ENCODE data around the gene GHR.
"Not testable (repeated sequence)": the region's sequence is repeated elsewhere in the genome, so short reads cannot be mapped to it uniquely, and the experiment has no call there.

Gene GHR

DNA sequence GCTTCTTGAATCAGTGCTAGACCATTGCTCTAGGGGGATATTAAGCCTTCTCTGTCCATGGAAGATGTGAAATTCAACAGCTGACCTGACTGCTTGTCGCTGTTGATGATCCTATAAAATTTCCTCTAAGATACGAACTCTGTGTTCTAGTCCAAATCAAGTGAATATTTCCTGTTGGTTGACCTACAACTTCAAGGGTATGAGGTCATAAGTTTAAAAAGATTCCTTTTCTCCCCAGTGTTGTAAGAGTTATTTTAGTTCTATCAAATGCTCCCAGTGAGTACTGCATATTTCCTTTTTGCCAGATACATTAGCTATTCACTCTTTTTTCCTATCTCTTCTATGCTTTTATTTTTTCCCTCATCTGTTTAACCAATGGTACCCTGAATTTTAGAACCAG is 230.5 kb downstream of the GHR start:
- no peak for DNase-seq

DNA sequence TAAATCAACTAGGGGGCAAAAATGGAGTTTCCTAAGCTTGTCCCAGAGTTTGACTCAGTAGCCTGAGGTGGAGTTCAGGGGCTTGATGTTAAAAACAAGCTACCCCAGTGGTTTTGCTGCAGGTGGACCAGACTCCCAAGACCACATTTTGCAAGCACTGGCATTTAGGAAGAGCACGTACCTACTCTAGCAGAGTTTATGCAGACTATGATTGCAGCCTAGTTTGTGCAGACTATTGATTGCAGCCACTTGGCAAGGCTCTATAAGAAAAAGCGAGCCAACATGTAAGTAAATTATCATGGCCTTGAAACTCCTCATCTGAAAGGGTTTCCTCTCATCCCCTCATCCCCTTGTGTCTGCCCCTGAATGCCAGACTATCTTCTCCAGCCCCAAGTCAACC is 231.4 kb downstream of the GHR start:
- DNase-seq, result no peak

DNA sequence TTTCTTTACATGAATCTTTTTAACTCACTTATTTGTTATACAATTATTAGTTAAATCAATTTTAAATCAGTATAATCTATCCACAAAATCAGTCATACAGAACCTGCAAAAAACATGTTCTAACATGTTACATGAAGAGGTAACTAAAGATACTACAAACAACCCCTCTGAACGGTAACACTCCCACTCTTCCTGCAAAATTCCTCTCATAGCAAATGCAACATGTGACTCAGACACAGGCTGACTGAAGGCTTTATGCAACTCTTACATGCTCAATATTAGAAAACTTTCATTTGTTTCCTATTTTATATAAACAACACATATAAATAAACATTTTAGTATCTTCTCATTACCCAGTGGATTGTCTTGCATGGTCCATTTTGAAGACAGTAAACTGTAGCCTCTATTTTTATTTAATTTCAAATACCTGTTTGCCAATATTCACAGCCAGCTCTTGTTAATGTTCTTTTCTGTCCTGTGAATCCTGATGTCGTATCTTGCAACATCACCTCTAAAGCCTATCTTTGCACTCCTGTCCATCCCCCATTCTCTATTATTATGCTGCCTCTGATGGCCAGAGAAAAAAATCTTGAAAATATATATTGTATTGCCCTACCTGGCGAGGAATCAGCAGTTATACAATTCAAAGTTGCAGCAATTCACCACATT is 232.9 kb downstream of the GHR start:
- DNase-seq, result no peak

DNA sequence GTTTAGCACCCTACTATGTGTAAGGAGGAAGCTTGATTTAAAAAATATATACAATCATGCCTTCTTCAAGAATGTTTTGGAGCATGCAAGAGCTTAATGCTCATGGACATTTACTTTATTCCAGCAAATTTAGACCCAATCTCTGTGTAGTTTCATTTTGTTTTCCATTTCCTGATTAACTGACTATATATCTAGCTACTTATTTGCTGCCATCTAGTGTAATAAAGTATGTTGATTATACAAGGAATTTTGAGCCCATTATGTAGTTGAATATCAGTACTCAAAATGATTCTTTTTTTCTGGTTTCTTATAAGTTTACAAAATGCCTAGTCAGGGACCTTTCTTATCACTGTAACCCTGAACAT is 233.4 kb downstream of the GHR start:
- no peak for DNase-seq

DNA sequence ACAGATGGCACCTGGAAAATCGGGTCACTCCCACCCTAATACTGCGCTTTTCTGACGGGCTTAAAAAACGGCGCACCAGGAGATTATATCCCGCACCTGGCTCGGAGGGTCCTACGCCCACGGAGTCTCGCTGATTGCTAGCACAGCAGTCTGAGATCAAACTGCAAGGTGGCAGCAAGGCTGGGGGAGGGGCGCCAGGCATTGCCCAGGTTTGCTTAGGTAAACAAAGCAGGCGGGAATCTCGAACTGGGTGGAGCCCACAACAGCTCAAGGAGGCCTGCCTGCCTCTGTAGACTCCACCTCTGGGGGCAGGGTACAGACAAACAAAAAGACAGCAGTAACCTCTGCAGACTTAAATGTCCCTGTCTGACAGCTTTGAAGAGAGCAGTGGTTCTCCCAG is 236.6 kb downstream of the GHR start:
- DNase-seq, result not testable (repeated sequence)

DNA sequence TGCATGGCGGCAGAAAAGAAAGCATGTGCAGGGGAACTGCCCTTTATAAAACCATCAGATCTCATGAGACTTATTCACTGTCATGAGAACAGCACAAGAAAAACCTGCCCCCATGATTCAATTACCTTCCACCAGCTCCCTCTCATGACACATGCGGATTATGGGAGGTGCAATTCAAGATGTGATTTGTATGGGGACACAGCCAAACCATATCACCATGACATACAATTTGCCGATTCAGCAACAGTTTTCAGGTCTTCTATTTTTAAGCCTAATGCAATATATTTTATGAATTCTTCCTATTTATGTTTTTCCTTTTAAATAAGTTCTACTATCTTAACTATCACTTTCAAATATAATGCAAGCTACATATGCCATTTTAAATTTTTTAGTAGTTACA is 242.6 kb downstream of the GHR start:
- no peak for DNase-seq

DNA sequence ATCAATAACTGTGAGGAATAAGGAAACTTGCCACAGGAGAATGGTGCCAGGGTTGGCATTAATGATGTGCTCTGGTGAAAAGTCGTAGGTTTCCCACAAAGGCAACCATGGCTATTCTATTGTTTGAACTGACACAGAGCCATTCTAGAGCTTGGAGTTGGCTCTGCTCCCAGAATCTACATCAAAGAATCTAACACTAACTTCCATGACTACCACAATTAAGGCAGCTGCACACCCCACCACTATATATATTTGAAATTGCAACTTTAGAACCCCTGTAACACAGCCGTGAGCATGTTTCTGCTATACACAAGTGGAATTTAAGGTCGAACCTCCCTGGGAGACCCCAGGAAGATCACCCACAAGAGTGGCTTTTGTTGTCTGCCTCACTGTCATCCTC is 243.6 kb downstream of the GHR start:
- DNase-seq, result no peak

DNA sequence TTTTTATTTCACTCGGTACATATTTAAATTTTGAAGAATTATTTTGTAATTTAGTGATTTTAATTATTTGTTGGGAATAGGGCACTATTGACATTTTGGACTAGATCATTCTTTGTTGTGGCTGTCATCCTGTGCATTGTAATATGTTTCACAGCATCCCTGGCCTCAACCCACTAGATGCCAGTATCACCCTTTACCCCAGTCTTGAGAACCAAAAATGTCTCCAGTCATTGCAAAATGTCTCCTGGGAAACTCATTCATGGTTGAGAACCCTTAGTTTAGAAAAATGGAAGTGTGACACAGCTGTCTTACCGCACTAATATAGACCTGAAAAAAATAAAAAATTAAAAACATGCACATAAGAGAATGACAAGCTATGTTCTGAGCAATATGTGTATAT is 245.0 kb downstream of the GHR start:
- no peak for DNase-seq

DNA sequence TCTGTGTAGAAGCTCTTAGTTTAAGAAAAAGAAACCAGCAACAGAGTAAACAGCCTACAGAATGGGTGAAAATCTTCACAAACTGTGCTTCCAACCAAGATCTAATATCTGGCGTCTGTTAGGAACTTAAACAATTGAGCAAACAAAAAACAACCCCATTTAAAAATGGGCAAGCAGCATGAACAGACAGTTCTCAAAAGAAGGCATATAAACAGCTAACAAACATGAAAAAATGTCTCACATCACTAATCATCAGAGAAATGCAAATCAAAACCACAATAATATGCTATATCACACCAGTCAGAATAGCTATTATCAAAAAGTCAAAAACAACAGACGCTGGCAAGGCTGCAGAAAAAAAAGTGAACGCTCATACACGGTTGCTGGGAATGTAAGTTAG is 249.7 kb downstream of the GHR start:
- no peak for DNase-seq

DNA sequence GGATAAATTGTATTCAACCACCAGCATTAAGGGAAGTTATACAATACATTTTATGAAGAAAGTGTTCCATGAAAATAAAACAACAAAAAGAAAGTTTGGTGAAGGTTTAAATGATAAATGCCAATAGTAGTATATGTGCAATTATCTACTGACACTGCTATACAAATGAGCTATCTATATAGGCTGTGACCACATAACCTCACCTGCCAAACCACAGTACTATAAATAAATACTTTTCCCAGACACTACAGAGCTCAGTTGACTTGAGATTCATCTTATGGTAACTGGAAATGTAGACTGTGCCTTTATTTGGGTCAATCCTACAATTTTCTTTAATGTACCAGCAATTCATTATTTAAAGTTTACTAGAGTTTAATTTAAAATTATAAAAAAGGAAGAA is 252.4 kb downstream of the GHR start:
- DNase-seq, result no peak

DNA sequence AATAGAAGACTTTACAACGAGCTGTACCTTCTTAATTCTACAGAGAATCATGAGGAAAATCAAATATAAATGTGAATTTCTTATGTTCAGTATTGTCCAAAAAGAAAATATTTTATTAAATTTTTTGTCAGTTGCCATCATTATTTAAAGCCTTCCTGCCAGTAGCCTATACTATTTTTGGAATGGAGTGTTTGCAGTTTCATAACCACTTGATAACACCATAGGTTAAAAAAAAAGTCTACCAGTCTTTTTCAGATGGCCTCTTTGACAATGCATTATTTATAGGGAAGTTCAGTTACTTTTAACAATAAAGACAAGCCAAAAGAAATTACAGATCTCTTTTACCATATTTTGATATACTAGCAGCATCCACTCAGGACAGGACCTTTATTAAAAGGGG is 253.1 kb downstream of the GHR start:
- DNase-seq, result no peak

DNA sequence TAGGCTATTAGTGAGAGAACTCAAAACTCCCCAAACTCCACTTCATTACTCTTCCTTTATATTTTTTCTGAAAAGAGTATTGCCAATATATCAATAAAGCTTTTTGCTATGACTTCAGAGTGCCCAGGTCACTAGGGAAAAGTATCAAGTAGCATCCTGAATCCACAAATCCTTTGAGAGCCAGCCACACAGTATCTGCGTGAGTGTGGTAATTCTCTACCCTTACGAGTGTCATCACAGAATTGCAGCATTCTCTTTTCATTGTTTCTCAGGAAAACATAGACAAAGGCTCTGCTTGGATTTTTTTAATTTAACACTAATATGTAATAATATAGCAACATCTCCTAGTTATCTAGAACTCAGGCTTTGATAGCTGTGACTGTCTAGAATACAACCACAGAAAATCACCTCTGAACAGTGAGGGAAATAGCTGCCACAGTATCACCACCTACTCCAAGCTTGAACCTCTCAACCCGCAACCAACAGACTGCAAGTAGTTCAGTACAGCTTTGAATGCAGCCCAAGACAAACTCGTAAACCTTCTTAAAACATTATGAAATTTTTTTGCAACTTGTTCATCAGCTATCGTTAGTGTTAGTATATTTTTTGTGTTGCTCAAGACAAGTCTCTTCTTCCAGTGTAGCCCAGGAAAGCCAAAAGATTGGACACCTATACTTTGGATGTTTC is 254.1 kb downstream of the GHR start:
- DNase-seq, result no peak

DNA sequence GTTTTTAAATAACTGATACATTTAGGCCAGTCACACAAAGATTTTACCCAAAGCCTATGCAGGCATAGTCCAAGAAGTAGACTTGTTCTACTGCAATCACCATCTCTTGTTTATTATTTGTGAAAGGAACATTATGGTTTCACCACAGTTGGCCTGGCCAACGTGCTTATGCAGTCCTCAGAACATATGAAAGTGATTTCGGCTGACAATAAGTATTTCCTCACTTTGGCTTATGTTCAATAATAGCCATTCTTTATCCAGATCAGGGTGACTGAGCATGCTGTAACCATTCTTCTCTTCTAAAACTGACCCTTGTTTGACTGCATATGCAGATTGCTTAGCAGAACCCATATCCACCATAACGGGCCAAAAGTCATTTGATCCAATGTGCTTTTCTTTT is 256.8 kb downstream of the GHR start:
- DNase-seq, result no peak

DNA sequence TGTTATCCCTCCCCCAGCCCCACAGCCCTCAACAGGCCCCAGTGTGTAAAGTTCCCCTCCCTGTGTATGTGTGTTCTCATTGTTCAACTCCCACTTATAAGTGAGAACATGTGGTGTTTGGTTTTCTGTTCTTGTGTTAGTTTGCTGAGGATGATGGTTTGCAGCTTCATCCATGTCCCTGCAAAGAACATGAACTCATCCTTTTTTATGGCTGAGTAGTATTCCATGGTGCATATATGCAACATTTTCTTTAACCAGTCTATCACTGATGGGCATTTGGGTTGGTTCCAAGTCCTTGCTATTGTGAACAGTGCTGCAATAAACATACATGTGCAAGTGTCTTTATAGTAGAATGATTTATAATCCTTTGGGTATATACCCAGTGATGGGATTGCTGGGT is 261.8 kb downstream of the GHR start:
- not testable (repeated sequence) for DNase-seq

DNA sequence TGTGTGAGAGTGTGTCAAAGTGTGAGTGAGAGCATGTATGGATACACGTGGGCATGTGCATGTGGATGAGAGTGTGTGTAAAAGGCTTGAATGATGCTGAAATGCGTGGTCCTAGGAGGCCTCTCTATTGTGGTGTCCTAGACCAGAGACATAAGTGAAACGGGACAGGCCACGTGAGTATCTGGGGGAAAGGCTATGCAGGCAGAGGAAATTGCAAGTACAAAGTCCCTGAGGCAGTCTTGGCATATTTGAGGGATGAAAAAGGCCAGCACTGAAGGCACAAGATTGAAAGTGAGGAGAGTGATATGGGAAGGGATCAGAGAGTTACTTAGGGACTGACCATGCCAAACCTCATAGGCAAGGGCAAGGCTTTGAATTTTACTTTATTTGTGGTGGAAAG is 266.2 kb downstream of the GHR start:
- DNase-seq, result no peak

DNA sequence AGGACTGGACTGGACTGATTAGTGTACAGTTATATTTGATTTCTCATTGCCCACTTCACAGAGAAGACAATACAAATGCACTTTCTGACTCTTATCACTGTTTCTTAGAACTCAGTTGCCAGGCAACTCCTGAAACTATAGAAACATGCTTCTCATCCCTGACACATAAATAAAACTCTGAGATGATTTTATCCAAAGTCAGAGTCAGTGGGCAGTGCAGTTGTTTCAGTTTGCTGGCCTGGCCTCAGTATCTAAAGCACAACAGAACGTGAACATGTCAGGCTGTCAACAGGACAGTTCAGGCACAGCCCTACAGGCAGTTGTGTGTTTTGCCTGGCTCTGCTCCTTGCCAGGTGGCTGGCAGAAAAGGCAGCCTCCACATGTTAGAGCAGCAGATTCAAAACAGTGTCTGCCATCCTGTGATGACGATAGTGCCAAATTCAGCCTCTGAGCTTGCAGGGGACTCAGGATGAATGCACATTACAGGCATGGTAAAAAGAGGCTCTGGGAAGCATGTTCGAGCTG is 268.2 kb downstream of the GHR start:
- no peak for DNase-seq

DNA sequence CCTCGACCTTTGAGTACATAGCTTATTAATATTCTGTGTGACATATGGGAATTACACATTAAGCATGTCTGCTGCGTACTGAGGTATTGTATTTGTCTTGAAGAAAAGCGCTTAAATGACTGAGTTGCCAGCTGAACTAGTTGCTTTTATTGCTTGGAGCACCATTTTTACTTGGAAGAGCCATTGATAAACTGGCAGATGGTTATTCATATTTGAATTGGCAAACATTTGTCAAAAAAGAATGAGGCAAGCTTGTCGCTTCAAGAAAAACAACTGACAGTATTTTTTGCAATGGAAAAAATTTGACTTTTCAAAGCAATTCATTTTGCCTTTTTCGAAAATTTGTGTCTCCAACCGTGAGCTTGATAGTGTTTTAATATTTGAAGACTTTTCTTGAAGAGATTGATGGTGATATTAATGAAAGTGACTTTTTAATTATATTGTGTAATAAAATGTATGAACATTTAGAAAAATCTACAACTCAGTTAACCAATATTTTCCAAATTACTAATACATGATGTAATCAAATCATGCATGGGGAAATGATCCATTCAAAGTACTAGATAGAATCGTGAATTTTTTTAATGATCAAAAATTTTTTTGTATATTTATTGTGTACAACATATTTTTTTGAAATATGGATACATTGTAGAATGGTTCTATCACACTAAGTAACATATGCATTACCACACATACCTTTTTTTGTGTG is 278.3 kb downstream of the GHR start:
- no peak for DNase-seq

DNA sequence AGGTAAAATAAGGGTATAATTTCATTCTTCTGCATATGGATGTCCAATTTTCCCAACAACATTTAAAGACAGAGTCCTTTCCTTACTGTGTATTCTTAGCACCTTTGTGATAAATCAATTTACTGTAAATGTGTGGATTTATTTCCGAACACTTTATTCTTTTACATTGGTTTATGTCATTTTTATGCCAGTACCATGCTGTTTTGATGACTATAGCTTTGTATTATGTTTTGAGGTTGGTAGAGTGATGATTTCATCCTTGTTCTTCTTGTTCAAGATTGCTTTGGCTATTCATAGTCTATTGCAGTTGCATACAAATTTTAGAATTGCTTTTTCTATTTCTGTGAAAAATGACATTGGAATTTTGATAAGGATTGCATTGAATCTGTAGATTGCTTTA is 280.0 kb downstream of the GHR start:
- no peak for DNase-seq

DNA sequence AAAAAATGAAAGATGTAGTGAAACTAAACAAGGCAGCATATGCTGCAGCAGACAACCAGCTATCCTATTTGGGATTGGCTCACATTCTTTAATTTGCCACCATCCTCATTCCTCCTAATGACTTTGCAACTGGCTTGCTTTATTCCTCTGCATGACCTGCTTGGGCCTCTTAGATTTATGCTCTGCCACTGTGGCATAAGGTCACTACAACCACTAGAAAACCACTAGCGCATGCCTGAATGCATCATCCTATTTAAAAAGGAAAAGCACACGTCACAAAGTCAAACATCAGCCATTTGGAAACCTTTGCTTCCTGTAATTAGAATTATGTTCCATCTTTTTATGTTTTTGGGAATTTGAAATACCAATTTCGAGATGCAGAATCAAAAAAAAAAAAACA is 292.5 kb downstream of the GHR start:
- DNase-seq, result no peak

DNA sequence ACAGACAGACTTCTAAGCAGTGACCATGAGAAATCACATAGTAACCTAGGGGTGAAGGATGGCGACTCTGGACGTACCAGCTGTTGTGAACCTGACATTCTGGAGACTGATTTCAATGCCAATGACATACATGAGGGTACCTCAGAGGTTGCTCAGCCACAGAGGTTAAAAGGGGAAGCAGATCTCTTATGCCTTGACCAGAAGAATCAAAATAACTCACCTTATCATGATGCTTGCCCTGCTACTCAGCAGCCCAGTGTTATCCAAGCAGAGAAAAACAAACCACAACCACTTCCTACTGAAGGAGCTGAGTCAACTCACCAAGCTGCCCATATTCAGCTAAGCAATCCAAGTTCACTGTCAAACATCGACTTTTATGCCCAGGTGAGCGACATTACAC is 295.4 kb downstream of the GHR start:
- DNase-seq, result no peak

DNA sequence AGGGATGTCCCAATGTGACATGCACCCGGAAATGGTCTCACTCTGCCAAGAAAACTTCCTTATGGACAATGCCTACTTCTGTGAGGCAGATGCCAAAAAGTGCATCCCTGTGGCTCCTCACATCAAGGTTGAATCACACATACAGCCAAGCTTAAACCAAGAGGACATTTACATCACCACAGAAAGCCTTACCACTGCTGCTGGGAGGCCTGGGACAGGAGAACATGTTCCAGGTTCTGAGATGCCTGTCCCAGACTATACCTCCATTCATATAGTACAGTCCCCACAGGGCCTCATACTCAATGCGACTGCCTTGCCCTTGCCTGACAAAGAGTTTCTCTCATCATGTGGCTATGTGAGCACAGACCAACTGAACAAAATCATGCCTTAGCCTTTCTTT is 295.8 kb downstream of the GHR start:
- no peak for DNase-seq

DNA sequence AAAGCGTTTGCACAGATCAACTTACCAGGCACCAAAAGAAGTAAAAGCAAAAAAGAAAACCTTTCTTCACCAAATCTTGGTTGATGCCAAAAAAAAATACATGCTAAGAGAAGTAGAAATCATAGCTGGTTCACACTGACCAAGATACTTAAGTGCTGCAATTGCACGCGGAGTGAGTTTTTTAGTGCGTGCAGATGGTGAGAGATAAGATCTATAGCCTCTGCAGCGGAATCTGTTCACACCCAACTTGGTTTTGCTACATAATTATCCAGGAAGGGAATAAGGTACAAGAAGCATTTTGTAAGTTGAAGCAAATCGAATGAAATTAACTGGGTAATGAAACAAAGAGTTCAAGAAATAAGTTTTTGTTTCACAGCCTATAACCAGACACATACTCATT is 297.0 kb downstream of the GHR start:
- no peak for DNase-seq

DNA sequence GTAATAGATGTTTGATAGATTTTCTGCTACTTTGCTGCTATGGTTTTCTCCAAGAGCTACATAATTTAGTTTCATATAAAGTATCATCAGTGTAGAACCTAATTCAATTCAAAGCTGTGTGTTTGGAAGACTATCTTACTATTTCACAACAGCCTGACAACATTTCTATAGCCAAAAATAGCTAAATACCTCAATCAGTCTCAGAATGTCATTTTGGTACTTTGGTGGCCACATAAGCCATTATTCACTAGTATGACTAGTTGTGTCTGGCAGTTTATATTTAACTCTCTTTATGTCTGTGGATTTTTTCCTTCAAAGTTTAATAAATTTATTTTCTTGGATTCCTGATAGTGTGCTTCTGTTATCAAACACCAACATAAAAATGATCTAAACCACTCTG is 298.2 kb downstream of the GHR start:
- DNase-seq, result no peak

DNA sequence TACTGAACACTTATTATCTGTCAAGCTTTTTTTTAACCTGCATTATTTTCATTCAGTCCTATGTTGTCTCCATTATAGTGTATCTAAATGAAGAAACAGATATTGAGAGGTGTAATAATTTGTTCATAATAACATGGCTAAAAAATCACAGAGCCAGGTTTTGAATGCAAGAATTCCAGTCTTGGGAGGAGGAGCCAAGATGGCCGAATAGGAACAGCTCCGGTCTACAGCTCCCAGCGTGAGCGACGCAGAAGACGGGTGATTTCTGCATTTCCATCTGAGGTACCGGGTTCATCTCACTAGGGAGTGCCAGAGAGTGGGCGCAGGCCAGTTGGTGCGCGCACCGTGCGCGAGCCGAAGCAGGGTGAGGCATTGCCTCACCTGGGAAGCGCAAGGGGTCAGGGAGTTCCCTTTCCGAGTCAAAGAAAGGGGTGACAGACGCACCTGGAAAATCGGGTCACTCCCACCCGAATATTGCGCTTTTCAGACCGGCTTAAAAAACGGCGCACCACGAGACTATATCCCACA is 311.4 kb downstream of the GHR start:
- DNase-seq, result not testable (repeated sequence)

All from activated gamma-delta T cell (primary cell).